ENCODE results near the gene ATG2B. TPM values are rescaled to one million over a fixed set of nuclear protein-coding genes. Genes with fewer than 3 reads are reported as not detected.

The ATG2B gene
- total RNA-seq, 2 experiments from 2014 or later: 15.7 to 23.7 TPM

GRCh38 chr14:96363751-96364336 lies 703 bp upstream of the ATG2B start:
- peak; percentile 61 for DNase-seq (ENCODE audit: low spot score)
- peaks cover 36% of the 10 kb centered on the region for H3K4me1 ChIP-seq (ENCODE audit: insufficient read depth, low read length, poor library complexity, severe bottlenecking)
- intact Hi-C loops (cut with micrococcal nuclease; ENCODE audit: unreplicated experiment): loop anchor here (1.0 to 5.0 kb wide), 3 partner anchors 27 to 433 kb away; partner anchors contain the start of genes PAPOLA and VRK1
- no peaks in the 10 kb centered on the region for H3K9me2 ChIP-seq (ENCODE audit: insufficient read depth, low read length)
- H3K79me2 ChIP-seq (ENCODE audit: insufficient read depth, low read depth, low read length): peaks cover 75% of the 10 kb centered on the region
- H3K4me3 ChIP-seq (ENCODE audit: low read depth, low read length, poor library complexity, severe bottlenecking): peak overlapping the region; percentile 93
- H2AFZ ChIP-seq (ENCODE audit: low read length): peak overlapping the region; percentile 68
- CTCF ChIA-PET (ENCODE audit: unreplicated experiment): no interaction called here
- no peaks in the 10 kb centered on the region for H3K9me3 ChIP-seq (ENCODE audit: low read length)
- H3K27ac ChIP-seq (ENCODE audit: low read depth, low read length, poor library complexity, severe bottlenecking): peak overlapping the region; percentile 31
- H3K36me3 ChIP-seq (ENCODE audit: insufficient read depth, low read length): peaks cover 6% of the 10 kb centered on the region; the same call in 1 of the 2 replicates
- POLR2A ChIA-PET: interaction anchor here (0.7 to 1.0 kb wide), 2 partner anchors 8 to 17 kb away, joined by 3 to 4 read pairs; no protein-coding TSS in a partner anchor
- H3K4me2 ChIP-seq (ENCODE audit: low read length): peak overlapping the region; percentile 98
- peaks cover 18% of the 10 kb centered on the region; the same call in 1 of the 2 replicates for H4K20me1 ChIP-seq (ENCODE audit: insufficient read depth, low read length)
- no peak for TF ChIP-seq EZH2phosphoT487 (IDR thresholded peaks at IDR 0.05; ENCODE audit: borderline replicate concordance, low read depth, low read length)
- no peak for TF ChIP-seq CTCF (conservative IDR thresholded peaks at IDR 0.05; ENCODE audit: low read length)
- BruUV-seq (replicated peaks): no TSS peak

DNA sequence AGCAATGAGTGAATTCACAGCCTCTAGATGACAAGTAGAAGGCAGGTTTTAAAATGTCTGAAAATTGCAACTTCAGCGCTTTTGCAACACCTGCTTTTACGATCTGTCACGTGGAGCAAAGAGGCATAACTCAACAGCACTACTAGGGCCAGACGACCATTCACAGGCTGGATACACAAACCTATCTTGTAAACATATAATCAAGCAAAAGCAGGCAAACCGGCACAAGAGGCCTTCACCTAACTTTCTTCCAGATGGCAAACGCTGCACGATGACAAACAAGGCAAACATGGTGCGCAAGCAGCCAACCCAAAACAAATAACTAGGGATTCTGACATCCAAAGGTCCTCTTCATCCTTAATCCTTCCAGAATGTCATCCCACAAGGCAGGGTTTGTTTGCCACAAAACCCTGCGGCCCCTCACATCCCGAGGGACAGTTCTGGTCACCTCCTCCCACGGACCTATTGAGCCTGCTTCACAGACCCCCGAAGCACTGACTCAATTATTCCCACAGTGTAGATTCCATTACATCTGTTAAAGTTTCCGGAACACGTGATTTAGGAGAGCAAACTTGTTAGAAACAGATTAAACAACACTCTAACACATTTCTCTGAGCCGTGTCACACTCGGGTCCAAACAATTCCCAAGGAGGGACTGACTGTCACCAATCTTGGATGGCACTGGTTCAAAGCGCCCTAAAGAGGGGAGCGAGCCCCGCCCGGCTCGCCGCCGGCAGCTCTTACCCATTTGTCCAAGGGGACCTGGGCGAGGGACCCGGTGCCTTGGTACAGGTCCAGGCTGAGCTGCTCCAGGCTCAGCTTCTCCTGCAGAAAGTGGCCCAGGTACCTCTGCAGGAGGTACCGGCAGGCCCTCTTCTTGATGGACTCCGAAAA lies 823 bp downstream of the ATG2B start:
- Histone ChIP-seq H3K27ac (ENCODE audit: low read depth, low read length, poor library complexity, severe bottlenecking) (peak overlapping the region; percentile 61), H4K20me1 (ENCODE audit: insufficient read depth, low read length) (peaks cover 18% of the 10 kb centered on the region; the same call in 1 of the 2 replicates), H3K4me1 (ENCODE audit: insufficient read depth, low read length, poor library complexity, severe bottlenecking) (peaks cover 36% of the 10 kb centered on the region), H3K9me3 (ENCODE audit: low read length) (no peaks in the 10 kb centered on the region), H3K9me2 (ENCODE audit: insufficient read depth, low read length) (no peaks in the 10 kb centered on the region), H3K79me2 (ENCODE audit: insufficient read depth, low read depth, low read length) (peaks cover 78% of the 10 kb centered on the region), H2AFZ (ENCODE audit: low read length) (peak overlapping the region; percentile 81), H3K36me3 (ENCODE audit: insufficient read depth, low read length) (0 out of 2 replicates have a peak, but pooled peaks cover 2% of the 10 kb centered on the region), H3K4me3 (ENCODE audit: low read depth, low read length, poor library complexity, severe bottlenecking) (peak overlapping the region; percentile 93), H3K4me2 (ENCODE audit: low read length) (peak overlapping the region; percentile 90)
- TF ChIP-seq EZH2phosphoT487 (IDR thresholded peaks at IDR 0.05; ENCODE audit: borderline replicate concordance, low read depth, low read length) (no peak), CTCF (conservative IDR thresholded peaks at IDR 0.05; ENCODE audit: low read length) (no peak)
- no TSS peak for BruUV-seq (replicated peaks)
- DNase-seq (ENCODE audit: low spot score): peak; percentile 75
- intact Hi-C loops (cut with micrococcal nuclease; ENCODE audit: unreplicated experiment): loop anchor here (5.0 kb wide), 2 partner anchors 140 to 435 kb away; partner anchors contain the start of genes PAPOLA and VRK1
- POLR2A ChIA-PET: interaction anchor here (0.6 kb wide), 1 partner anchor 114 kb away, joined by 4 read pairs; no protein-coding TSS in a partner anchor
- CTCF ChIA-PET (ENCODE audit: unreplicated experiment): no interaction called here

Data from OCI-LY7 (cell line).